A673 (cell line): Measurements from ENCODE around the gene FHL2.

Experiments used
- EZH2 ChIP-seq: fragments of 200-600 bp; sonication (generic); IDR thresholded peaks from 2 replicates; pipeline ENCODE4 v1.6.1; 2017; ENCODE audit warnings: borderline replicate concordance, low read depth, mild to moderate bottlenecking, mixed read lengths, antibody characterized with exemption, low read length; ENCODE audit not compliant: poor library complexity, severe bottlenecking
- TF ChIP-seq, protein P1 (sequence below): fragments of 300-800, 200-600 bp; sonication (generic); conservative IDR thresholded peaks from 2 replicates; pipeline ENCODE4 v1.5.1; 2017; ENCODE audit warnings: low read depth, mild to moderate bottlenecking, antibody characterized with exemption, low read length, moderate library complexity, mixed read lengths

DNA sequence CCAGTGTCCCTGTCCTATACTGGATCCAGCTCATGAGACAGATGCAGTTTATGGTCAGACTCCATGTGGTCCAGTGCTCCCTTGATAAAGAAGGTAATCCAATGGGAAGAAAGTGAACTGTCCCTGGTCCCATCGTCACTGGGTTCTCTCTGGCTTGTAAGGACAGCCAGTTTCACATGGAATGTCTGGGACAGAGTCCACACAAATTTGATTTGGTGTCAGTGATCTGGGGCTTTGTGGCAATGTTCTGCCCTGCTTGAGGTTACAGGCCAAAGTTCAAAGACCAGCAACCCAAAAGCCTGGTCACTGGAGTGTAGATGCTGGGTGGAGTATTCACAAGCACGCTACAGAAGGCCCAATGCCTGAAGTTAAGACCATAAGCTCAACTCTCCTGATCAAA is 22.2 kb upstream of the FHL2 start:
- TF ChIP-seq, protein P1, sequence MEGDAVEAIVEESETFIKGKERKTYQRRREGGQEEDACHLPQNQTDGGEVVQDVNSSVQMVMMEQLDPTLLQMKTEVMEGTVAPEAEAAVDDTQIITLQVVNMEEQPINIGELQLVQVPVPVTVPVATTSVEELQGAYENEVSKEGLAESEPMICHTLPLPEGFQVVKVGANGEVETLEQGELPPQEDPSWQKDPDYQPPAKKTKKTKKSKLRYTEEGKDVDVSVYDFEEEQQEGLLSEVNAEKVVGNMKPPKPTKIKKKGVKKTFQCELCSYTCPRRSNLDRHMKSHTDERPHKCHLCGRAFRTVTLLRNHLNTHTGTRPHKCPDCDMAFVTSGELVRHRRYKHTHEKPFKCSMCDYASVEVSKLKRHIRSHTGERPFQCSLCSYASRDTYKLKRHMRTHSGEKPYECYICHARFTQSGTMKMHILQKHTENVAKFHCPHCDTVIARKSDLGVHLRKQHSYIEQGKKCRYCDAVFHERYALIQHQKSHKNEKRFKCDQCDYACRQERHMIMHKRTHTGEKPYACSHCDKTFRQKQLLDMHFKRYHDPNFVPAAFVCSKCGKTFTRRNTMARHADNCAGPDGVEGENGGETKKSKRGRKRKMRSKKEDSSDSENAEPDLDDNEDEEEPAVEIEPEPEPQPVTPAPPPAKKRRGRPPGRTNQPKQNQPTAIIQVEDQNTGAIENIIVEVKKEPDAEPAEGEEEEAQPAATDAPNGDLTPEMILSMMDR = no peak
- no peak for TF ChIP-seq EZH2
